Effector memory CD8-positive, alpha-beta T cell (primary cell): ENCODE results near the gene OR10H1.
"Not testable (repeated sequence)": the region's sequence is repeated elsewhere in the genome, so short reads cannot be mapped to it uniquely, and the experiment has no call there.

Experiments
- ATAC-seq: fragments of 150-1000 bp; cut with Tn5 transposase; replicated peaks from 2 replicates; pipeline ENCODE4 v1.10.0; 2021; ENCODE audit warnings: mild to moderate bottlenecking, moderate library complexity
- DNase-seq, 3 experiments: peaks; one replicate each; pipeline ENCODE4 v3.0.0; 2021
- H3K27ac Mint-ChIP-seq, 2 donors: one replicate each; pipeline ENCODE4 v1.8.0; 2022; ENCODE audit warnings: mild to moderate bottlenecking in 2 of 2, mixed read lengths in 2 of 2, moderate library complexity in 2 of 2
- H3K27me3 Mint-ChIP-seq, 2 donors: one replicate each; pipeline ENCODE4 v1.8.0; 2022; ENCODE audit warnings: mixed read lengths in 2 of 2
- H3K36me3 Mint-ChIP-seq: one replicate; pipeline ENCODE4 v1.8.0; 2022; ENCODE audit warnings: mild to moderate bottlenecking, moderate library complexity, mixed read lengths; ENCODE audit not compliant: insufficient read depth
- H3K4me1 Mint-ChIP-seq, 2 donors: one replicate each; pipeline ENCODE4 v1.8.0; 2022; ENCODE audit warnings: low read depth in 2 of 2, mixed read lengths in 2 of 2
- H3K4me3 Mint-ChIP-seq, 2 donors: one replicate each; pipeline ENCODE4 v1.8.0; 2022; ENCODE audit warnings: mild to moderate bottlenecking in 2 of 2, mixed read lengths in 2 of 2, moderate library complexity in 2 of 2
- H3K9me3 Mint-ChIP-seq, 2 donors: one replicate each; pipeline ENCODE4 v1.8.0; 2022; ENCODE audit warnings: mixed read lengths in 2 of 2
- total RNA-seq, 9 experiments: gene quantifications; one replicate each; lab custom pipeline; 2026; lab: John Stamatoyannopoulos, UW

Gene OR10H1, protein sequence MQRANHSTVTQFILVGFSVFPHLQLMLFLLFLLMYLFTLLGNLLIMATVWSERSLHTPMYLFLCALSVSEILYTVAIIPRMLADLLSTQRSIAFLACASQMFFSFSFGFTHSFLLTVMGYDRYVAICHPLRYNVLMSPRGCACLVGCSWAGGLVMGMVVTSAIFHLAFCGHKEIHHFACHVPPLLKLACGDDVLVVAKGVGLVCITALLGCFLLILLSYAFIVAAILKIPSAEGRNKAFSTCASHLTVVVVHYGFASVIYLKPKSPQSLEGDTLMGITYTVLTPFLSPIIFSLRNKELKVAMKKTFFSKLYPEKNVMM
- 0 to 0.13 (median 0) reads per million in 9 experiments for total RNA-seq

DNA sequence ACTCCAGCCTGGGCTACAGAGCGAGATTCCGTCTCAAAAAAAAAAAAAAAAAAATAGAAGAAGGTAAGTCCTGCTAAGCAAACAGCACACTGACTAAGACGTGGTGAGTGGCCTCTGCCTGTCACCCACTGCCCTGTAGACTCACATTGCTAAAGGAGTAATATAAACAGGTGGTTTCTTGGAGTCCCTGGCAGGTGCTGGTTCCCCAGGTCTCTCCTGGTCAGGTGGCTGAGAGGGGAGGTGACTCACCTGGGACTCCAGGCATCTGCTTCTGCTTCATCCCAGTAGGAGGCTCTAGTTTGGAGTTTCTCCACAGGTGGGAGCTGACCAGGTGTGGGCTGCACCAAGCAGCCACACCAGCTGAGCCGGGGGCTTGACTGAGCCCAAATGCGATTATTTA is at the start of gene OR10H1:
Gene OR10H1 (minus strand): TSS at position 359 of the 400 bp plus-strand sequence. CDS start 7,627 bp downstream, outside the sequence.
- ATAC-seq (no peak), DNase-seq (no peak)
- Mint-ChIP-seq H3K27ac (no peak within 1 kb of the TSS), H3K9me3 (no peaks in the 10 kb centered on the region), H3K4me1 (peaks cover 19 to 23% of the 10 kb centered on the region in 2 donors), H3K27me3 (peaks cover 26 to 44% of the 10 kb centered on the region in 2 donors), H3K36me3 (peaks cover 2% of the 10 kb centered on the region), H3K4me3 (no peak within 1 kb of the TSS)

GRCh38 chr19:15864824-15865223 is 49.4 kb upstream of the OR10H1 start:
- no peak for DNase-seq
- peaks cover 3% of the 10 kb centered on the region for H3K36me3 Mint-ChIP-seq
- no peaks in the 10 kb centered on the region for H3K9me3 Mint-ChIP-seq
- no peak overlapping the region for H3K27ac Mint-ChIP-seq
- H3K4me1 Mint-ChIP-seq = peaks cover 9 to 13% of the 10 kb centered on the region in 2 donors
- H3K4me3 Mint-ChIP-seq = no peak overlapping the region
- ATAC-seq = no peak
- H3K27me3 Mint-ChIP-seq = peaks cover 11 to 17% of the 10 kb centered on the region in 2 donors

DNA sequence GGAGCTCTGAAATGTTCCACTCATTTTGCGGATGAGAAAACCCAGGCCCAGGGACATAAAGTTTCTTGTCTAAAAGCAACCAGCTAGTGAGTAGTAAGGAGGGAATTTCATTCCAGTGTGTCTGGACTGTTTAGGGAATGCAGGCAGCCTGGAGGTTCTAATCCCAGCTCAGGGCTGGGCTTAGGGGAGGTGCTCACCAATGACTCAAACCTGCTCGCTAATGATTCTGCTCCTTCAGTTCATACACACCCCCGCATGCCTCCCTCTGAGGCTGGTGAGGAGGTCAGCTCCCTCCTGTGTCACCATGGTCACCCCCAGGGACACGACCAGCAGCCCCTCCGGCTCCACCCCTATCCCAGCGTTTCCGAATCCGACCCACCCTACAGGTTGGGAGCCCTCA is 47.8 kb upstream of the OR10H1 start:
- peaks cover 0 to 11% of the 10 kb centered on the region in 2 donors for H3K27me3 Mint-ChIP-seq
- H3K36me3 Mint-ChIP-seq = peaks cover 3% of the 10 kb centered on the region
- H3K4me3 Mint-ChIP-seq = no peak overlapping the region
- peaks cover 0 to 3% of the 10 kb centered on the region in 2 donors for H3K4me1 Mint-ChIP-seq
- H3K9me3 Mint-ChIP-seq = no peaks in the 10 kb centered on the region
- H3K27ac Mint-ChIP-seq = no peak overlapping the region
- DNase-seq = no peak
- ATAC-seq = no peak

GRCh38 chr19:15862444-15862843 is 47.0 kb upstream of the OR10H1 start:
- no peak for ATAC-seq
- H3K36me3 Mint-ChIP-seq = peaks cover 3% of the 10 kb centered on the region

DNA sequence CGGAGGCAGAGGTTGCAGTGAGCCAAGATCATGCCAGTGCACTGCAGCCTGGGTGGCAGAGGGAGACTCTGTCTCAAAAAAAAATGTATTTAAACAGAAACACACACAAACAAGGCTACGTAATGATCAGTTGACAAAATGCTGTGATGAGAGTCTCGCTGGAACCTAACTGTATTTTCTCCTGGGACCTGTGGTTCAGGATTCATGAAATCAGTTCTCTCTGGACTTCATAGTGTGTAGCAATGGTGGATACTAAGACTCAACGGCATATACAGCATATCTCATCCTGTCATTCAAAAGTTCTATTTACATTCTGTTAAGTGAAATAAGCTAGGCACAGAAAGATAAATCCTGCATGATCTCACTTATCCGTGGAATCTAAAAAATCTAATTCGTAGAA is 45.1 kb upstream of the OR10H1 start:
- H3K27ac Mint-ChIP-seq = no peak overlapping the region
- peaks cover 0 to 11% of the 10 kb centered on the region in 2 donors for H3K27me3 Mint-ChIP-seq
- no peaks in the 10 kb centered on the region for H3K4me1 Mint-ChIP-seq
- H3K36me3 Mint-ChIP-seq = peaks cover 3% of the 10 kb centered on the region
- no peaks in the 10 kb centered on the region for H3K9me3 Mint-ChIP-seq
- DNase-seq (no peak), ATAC-seq (no peak)
- no peak overlapping the region for H3K4me3 Mint-ChIP-seq

More at GRCh38 chr19:15862444-15862843, 47.0 kb upstream of the OR10H1 start:
- Mint-ChIP-seq H3K27me3 (peaks cover 0 to 11% of the 10 kb centered on the region in 2 donors), H3K9me3 (no peaks in the 10 kb centered on the region), H3K4me3 (no peak overlapping the region), H3K4me1 (no peaks in the 10 kb centered on the region), H3K27ac (no peak overlapping the region)
- no peak for DNase-seq

GRCh38 chr19:15859187-15859586 is 43.7 kb upstream of the OR10H1 start:
- H3K4me1 Mint-ChIP-seq = no peaks in the 10 kb centered on the region
- no peak for DNase-seq
- ATAC-seq = no peak
- H3K36me3 Mint-ChIP-seq = no peaks in the 10 kb centered on the region
- H3K9me3 Mint-ChIP-seq = no peaks in the 10 kb centered on the region
- H3K27ac Mint-ChIP-seq = no peak overlapping the region
- peaks cover 0 to 11% of the 10 kb centered on the region in 2 donors for H3K27me3 Mint-ChIP-seq
- H3K4me3 Mint-ChIP-seq = no peak overlapping the region

DNA sequence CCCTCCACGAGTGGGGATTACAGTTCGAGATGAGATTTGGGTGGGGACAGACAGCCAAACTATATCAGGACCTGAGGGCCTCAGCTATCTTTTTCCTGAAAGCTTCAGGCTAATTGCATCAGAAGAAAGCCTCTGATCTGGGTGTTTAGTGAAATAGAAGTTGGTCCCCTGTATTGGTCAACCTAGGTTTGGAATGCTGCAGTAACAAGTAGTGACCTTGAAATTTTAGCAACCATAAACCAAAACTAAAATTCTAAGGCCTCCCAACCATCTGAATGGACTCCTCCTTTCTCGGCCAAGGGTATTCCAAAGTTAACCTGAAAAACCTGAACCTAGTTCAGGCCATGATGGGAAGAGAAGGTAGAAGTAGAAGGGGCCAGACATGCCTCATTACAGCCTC is 34.9 kb upstream of the OR10H1 start:
- no peak overlapping the region for H3K4me3 Mint-ChIP-seq
- H3K27me3 Mint-ChIP-seq = no peaks in the 10 kb centered on the region
- H3K36me3 Mint-ChIP-seq = no peaks in the 10 kb centered on the region
- no peak for DNase-seq
- ATAC-seq = no peak
- no peaks in the 10 kb centered on the region for H3K9me3 Mint-ChIP-seq
- peaks cover 7 to 14% of the 10 kb centered on the region in 2 donors for H3K4me1 Mint-ChIP-seq
- no peak overlapping the region for H3K27ac Mint-ChIP-seq

GRCh38 chr19:15846923-15847322 is 31.5 kb upstream of the OR10H1 start:
- no peaks in the 10 kb centered on the region for H3K27me3 Mint-ChIP-seq
- ATAC-seq = no peak
- no peak for DNase-seq
- H3K9me3 Mint-ChIP-seq = no peaks in the 10 kb centered on the region
- H3K27ac Mint-ChIP-seq = peak overlapping the region in 1 of 2 donors; percentile 35
- H3K4me3 Mint-ChIP-seq = no peak overlapping the region
- H3K36me3 Mint-ChIP-seq = no peaks in the 10 kb centered on the region
- H3K4me1 Mint-ChIP-seq = peaks cover 30 to 39% of the 10 kb centered on the region in 2 donors

- Mint-ChIP-seq H3K4me3 (peak overlapping the region; percentile 21 to 51), H3K27ac (peak overlapping the region in 1 of 2 donors; percentile 81), H3K4me1 (peaks cover 31 to 39% of the 10 kb centered on the region in 2 donors)
- not testable (repeated sequence) for H3K36me3 Mint-ChIP-seq, H3K9me3 Mint-ChIP-seq, DNase-seq, H3K27me3 Mint-ChIP-seq, ATAC-seq
Measured at GRCh38 chr19:15843894-15844222, 28.4 kb upstream of the OR10H1 start.

- H3K27me3 Mint-ChIP-seq = no peaks in the 10 kb centered on the region
- ATAC-seq (no peak), DNase-seq (no peak)
- peak overlapping the region in 1 of 2 donors; percentile 81 for H3K27ac Mint-ChIP-seq
- H3K36me3 Mint-ChIP-seq = no peaks in the 10 kb centered on the region
- peak overlapping the region; percentile 21 to 51 for H3K4me3 Mint-ChIP-seq
- H3K9me3 Mint-ChIP-seq = no peaks in the 10 kb centered on the region
- H3K4me1 Mint-ChIP-seq = peaks cover 34 to 39% of the 10 kb centered on the region in 2 donors
Measured at GRCh38 chr19:15843203-15843893, 27.9 kb upstream of the OR10H1 start.

DNA sequence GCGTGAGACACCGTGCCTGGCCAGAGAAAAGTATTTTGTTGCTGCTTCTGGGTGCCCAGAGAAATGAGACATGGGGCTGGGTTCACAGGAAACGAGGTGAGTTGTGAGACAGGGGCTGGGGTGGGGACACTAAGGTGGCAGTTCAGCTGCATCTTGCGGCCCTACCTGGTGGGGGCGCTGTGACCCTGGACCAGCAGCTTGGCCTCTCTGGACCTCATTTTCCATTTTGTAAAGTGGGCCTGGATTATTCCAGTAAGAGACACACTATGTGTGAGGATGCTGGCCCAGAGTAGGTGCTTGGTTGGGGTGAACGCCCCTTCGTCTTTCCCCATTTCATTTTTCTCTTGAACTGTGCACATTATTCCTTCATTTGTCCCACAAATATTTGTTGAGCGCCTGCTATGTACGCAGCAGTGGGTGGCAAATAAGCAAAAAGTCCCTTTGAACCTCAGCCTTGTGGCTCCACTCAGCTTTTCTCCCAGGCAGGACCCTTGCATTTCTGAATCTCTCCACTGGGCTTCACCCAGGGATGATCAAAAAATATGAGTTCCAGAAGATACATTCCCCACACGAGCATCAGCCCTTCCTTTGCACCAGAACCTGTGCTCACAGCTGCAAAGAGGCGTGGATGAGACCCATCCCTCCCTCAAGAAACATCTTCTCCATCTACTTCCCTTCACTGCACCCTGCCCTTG is 26.6 kb upstream of the OR10H1 start:
- H3K36me3 Mint-ChIP-seq = peaks cover 2% of the 10 kb centered on the region
- H3K4me3 Mint-ChIP-seq = no peak overlapping the region
- H3K27ac Mint-ChIP-seq = no peak overlapping the region
- no peaks in the 10 kb centered on the region for H3K9me3 Mint-ChIP-seq
- H3K27me3 Mint-ChIP-seq = no peaks in the 10 kb centered on the region
- ATAC-seq (no peak), DNase-seq (no peak)
- H3K4me1 Mint-ChIP-seq = peaks cover 37 to 44% of the 10 kb centered on the region in 2 donors

DNA sequence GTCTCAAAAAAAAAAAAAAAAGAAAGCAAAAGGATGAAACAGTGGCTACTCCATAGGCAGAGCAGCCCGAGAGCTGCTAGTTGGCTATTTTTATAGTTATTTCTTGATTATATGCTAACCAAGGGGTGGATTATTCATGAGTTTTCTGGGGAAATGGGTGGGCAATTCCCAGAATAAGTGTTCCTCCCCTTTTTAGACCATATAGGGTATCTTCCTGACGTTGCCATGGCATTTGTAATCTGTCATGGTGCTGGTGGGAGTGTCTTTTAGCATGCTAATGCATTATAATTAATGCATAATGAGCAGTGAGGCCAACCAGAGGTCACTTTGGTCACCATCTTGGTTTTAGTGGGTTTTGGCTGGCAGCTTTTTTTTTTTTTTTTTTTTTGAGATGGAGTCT is 25.4 kb upstream of the OR10H1 start:
- no peak for DNase-seq
- peaks cover 39 to 42% of the 10 kb centered on the region in 2 donors for H3K4me1 Mint-ChIP-seq
- no peaks in the 10 kb centered on the region for H3K9me3 Mint-ChIP-seq
- ATAC-seq = no peak
- peaks cover 9% of the 10 kb centered on the region for H3K36me3 Mint-ChIP-seq
- no peak overlapping the region for H3K4me3 Mint-ChIP-seq
- H3K27me3 Mint-ChIP-seq = no peaks in the 10 kb centered on the region
- H3K27ac Mint-ChIP-seq = no peak overlapping the region

GRCh38 chr19:15839888-15840287 is 24.4 kb upstream of the OR10H1 start:
- not testable (repeated sequence) for ATAC-seq, H3K9me3 Mint-ChIP-seq, H3K4me3 Mint-ChIP-seq, H3K27ac Mint-ChIP-seq, H3K36me3 Mint-ChIP-seq, H3K27me3 Mint-ChIP-seq, DNase-seq
- peaks cover 35 to 36% of the 10 kb centered on the region in 2 donors for H3K4me1 Mint-ChIP-seq
